ENCODE results near the gene S100A7A. TPM values are rescaled to one million over a fixed set of nuclear protein-coding genes. Genes with fewer than 3 reads are reported as not detected.

S100A7A gene
- total RNA-seq, 1 experiment from 2014 or later, result not detected

DNA sequence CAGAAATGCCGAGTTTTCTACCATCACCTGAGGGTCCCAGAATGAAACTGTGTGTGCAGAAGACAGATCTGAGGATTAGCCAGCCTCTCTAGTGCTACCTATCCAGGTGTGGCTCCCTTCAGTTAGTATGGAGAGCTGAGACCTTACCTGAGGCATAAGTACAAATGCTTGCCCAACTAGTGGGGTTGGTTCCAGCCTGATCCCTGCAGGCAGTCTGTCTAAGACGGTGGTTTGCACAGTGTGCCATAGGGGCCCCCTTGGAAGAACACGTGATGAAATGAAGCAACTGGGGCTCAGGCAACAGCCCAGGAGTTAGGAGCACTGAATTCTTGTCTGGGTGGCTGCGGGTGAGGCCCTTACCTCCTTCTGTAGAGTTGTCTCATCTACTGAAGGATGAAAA, 15.6 kb downstream of the S100A7A start:
- TF ChIP-seq HMGA2 (CRISPR knock-in tag; IDR thresholded peaks at IDR 0.05), result no peak
- TF ChIP-seq, protein P1, sequence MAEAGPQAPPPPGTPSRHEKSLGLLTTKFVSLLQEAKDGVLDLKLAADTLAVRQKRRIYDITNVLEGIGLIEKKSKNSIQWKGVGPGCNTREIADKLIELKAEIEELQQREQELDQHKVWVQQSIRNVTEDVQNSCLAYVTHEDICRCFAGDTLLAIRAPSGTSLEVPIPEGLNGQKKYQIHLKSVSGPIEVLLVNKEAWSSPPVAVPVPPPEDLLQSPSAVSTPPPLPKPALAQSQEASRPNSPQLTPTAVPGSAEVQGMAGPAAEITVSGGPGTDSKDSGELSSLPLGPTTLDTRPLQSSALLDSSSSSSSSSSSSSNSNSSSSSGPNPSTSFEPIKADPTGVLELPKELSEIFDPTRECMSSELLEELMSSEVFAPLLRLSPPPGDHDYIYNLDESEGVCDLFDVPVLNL (CRISPR knock-in tag; IDR thresholded peaks at IDR 0.05; ENCODE audit: borderline replicate concordance, low read depth), result no peak
- no peak for TF ChIP-seq RELA (CRISPR knock-in tag; IDR thresholded peaks at IDR 0.05; ENCODE audit: borderline replicate concordance)
- TF ChIP-seq SMAD4 (CRISPR knock-in tag; IDR thresholded peaks at IDR 0.05), result no peak
- no peak for TF ChIP-seq EMX1 (CRISPR knock-in tag; IDR thresholded peaks at IDR 0.05)
- no peaks in the 10 kb centered on the region for H3K9me3 Mint-ChIP-seq
- no peak for ATAC-seq

DNA sequence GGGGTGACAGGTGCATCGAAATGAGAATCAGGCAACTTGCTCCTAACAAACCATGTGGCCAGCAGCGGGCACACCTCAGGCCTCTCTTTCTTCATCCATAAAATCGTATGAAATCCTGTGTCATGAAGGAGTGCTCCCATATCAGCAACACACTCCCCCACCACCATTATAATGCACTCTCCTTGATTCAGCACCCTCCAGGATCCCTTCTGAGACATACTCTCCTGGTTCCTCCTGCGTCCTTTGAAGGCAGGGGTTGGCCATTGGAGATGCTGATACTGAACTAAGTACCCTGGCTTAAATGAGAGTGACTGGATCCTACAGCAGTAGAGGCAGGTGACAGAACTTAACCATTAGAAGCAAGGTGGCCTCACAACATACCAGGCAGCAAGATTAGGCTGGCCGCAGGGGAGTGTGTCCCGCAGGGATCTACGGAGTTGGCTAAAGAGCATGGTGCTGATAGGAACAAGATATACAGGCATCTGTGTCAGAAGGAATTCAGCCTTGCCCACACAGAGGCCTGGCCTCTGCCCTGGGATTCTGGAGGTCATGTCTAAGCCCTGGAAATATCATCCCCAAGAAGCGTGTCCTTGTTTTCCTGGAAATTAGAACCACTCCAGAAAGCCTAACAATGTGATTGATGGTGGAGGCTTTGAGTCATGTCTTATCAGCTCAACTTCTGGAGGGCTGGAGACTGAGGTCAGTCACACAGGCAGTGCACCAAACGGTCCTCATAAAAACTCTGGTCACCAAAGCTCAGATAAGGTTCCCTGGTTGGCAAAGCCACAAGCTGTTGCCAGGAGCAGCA, 16.8 kb downstream of the S100A7A start:
- TF ChIP-seq, protein P1 (CRISPR knock-in tag; IDR thresholded peaks at IDR 0.05; ENCODE audit: borderline replicate concordance, low read depth), result no peak
- no peak for TF ChIP-seq HMGA2 (CRISPR knock-in tag; IDR thresholded peaks at IDR 0.05)
- no peak for TF ChIP-seq TEAD4 (CRISPR knock-in tag; IDR thresholded peaks at IDR 0.05)
- TF ChIP-seq EMX1 (CRISPR knock-in tag; IDR thresholded peaks at IDR 0.05), result no peak
- H3K27me3 Mint-ChIP-seq (ENCODE audit: low read depth), result no peaks in the 10 kb centered on the region; the same call in 1 of the 2 replicates
- POLR2A ChIA-PET, result no interaction called here
- no peaks in the 10 kb centered on the region for H3K9me3 Mint-ChIP-seq
- H3K4me3 Mint-ChIP-seq, result no peak overlapping the region
- no peaks in the 10 kb centered on the region for H3K36me3 Mint-ChIP-seq
- DNase-seq (ENCODE audit: low spot score) (no peak), ATAC-seq (no peak)
- H3K27ac Mint-ChIP-seq, result no peak overlapping the region
- H3K4me1 Mint-ChIP-seq, result no peaks in the 10 kb centered on the region
- CTCF ChIA-PET, result no interaction called here

More for the DNA sequence above, 15.6 kb downstream of the S100A7A start:
- Mint-ChIP-seq H3K4me3 (no peak overlapping the region), H3K27me3 (ENCODE audit: low read depth) (no peaks in the 10 kb centered on the region; the same call in 1 of the 2 replicates), H3K4me1 (no peaks in the 10 kb centered on the region), H3K27ac (no peak overlapping the region), H3K36me3 (no peaks in the 10 kb centered on the region)
- no peak for DNase-seq (ENCODE audit: low spot score)
- CTCF ChIA-PET, result no interaction called here
- POLR2A ChIA-PET, result no interaction called here

DNA sequence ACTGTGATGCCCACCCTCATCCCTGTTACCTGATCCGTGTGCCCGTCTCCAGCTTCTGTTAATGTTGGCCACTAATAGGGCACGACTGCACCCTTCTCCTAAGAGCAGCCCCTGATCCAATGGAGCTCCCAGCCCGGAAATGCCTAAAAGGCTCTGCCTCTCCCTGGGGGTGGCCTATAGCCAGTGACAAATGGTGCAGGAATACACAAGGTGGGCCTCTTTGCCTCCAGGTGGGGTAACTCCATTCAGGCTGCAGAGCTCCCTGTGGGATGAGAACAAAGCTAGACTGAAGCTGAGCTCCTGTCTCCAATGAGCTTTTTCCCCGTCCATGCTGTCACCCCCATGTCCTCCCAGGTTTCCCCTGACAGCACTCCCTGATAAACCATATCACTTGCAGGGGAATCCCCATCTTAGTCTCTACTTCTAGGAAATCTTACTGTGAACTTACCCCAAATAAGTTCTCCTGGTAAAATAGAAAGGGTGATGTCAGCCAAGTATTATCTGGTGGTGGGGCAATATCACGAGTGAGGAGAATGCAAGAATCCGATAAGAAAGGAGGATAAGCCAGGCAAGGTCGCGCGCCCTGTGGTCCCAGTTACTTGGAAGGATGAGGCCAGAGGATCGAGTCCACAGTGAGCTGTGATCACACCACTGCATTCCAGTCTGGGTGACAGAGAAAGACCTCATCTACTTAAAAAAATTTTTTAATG, 18.6 kb downstream of the S100A7A start:
- TF ChIP-seq TP53 (CRISPR knock-in tag; IDR thresholded peaks at IDR 0.05), result no peak
- TF ChIP-seq, protein P2, sequence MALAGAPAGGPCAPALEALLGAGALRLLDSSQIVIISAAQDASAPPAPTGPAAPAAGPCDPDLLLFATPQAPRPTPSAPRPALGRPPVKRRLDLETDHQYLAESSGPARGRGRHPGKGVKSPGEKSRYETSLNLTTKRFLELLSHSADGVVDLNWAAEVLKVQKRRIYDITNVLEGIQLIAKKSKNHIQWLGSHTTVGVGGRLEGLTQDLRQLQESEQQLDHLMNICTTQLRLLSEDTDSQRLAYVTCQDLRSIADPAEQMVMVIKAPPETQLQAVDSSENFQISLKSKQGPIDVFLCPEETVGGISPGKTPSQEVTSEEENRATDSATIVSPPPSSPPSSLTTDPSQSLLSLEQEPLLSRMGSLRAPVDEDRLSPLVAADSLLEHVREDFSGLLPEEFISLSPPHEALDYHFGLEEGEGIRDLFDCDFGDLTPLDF (CRISPR knock-in tag; IDR thresholded peaks at IDR 0.05), result no peak
- no peak for TF ChIP-seq ZNF232 (CRISPR knock-in tag; IDR thresholded peaks at IDR 0.05)
- TF ChIP-seq, protein P3, sequence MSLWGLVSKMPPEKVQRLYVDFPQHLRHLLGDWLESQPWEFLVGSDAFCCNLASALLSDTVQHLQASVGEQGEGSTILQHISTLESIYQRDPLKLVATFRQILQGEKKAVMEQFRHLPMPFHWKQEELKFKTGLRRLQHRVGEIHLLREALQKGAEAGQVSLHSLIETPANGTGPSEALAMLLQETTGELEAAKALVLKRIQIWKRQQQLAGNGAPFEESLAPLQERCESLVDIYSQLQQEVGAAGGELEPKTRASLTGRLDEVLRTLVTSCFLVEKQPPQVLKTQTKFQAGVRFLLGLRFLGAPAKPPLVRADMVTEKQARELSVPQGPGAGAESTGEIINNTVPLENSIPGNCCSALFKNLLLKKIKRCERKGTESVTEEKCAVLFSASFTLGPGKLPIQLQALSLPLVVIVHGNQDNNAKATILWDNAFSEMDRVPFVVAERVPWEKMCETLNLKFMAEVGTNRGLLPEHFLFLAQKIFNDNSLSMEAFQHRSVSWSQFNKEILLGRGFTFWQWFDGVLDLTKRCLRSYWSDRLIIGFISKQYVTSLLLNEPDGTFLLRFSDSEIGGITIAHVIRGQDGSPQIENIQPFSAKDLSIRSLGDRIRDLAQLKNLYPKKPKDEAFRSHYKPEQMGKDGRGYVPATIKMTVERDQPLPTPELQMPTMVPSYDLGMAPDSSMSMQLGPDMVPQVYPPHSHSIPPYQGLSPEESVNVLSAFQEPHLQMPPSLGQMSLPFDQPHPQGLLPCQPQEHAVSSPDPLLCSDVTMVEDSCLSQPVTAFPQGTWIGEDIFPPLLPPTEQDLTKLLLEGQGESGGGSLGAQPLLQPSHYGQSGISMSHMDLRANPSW (CRISPR knock-in tag; conservative IDR thresholded peaks at IDR 0.05; ENCODE audit: low read depth), result no peak
- no peak for TF ChIP-seq ZNF219 (CRISPR knock-in tag; IDR thresholded peaks at IDR 0.05; ENCODE audit: borderline replicate concordance)
- TF ChIP-seq ZNF138 (CRISPR knock-in tag; conservative IDR thresholded peaks at IDR 0.05), result no peak
- no peak overlapping the region for H3K4me3 Mint-ChIP-seq
- ChIA-PET POLR2A (no interaction called here), CTCF (interaction anchor here (0.9 to 1.1 kb wide), 4 partner anchors 60 to 146 kb away, joined by 3 to 4 read pairs (median 3); no protein-coding TSS in a partner anchor)
- H3K4me1 Mint-ChIP-seq, result no peaks in the 10 kb centered on the region
- no peaks in the 10 kb centered on the region for H3K9me3 Mint-ChIP-seq
- H3K27ac Mint-ChIP-seq, result no peak overlapping the region
- no peaks in the 10 kb centered on the region; the same call in 1 of the 2 replicates for H3K27me3 Mint-ChIP-seq (ENCODE audit: low read depth)
- no peaks in the 10 kb centered on the region for H3K36me3 Mint-ChIP-seq
- no peak for DNase-seq (ENCODE audit: low spot score)
- peak; percentile 26; the same call in 1 of the 2 replicates for ATAC-seq

All from WTC11 (cell line).